ENCODE results near the gene OR4N5. TPM values are rescaled to one million over a fixed set of nuclear protein-coding genes. Genes with fewer than 3 reads are reported as not detected.

The OR4N5 gene
- total and polyA plus RNA-seq, 2 experiments from 2014 or later = not detected

- Histone ChIP-seq H3K36me3 (ENCODE audit: insufficient read depth) (peaks cover 14% of the 10 kb centered on the region; the same call in 1 of the 2 replicates), H3K4me1 (ENCODE audit: insufficient read depth) (no peaks in the 10 kb centered on the region), H3K4me3 (no peak overlapping the region), H2AFZ (no peak overlapping the region), H3F3A (replicated peaks; ENCODE audit: low read depth) (no peaks in the 10 kb centered on the region), H3K79me2 (replicated peaks; ENCODE audit: insufficient read depth) (no peaks in the 10 kb centered on the region), H3K27me3 (ENCODE audit: insufficient read depth) (no peaks in the 10 kb centered on the region), H3K4me2 (no peak overlapping the region), H3K9me2 (ENCODE audit: insufficient read depth) (no peaks in the 10 kb centered on the region), H4K20me1 (replicated peaks; ENCODE audit: insufficient read depth) (no peaks in the 10 kb centered on the region), H3K27ac (ENCODE audit: low read depth) (no peak overlapping the region)
- H3K4me1 Mint-ChIP-seq = no peaks in the 10 kb centered on the region
- DNase-seq (ENCODE audit: low spot score) = no peak
- H3K27me3 Mint-ChIP-seq (ENCODE audit: insufficient read depth, low read depth, poor library complexity) = peaks cover 8% of the 10 kb centered on the region
- H3K36me3 Mint-ChIP-seq (ENCODE audit: low read depth) = peaks cover 10% of the 10 kb centered on the region
- ATAC-seq = no peak
- TF ChIP-seq EZH2phosphoT487 (IDR thresholded peaks at IDR 0.05; ENCODE audit: unreplicated experiment) = no peak
- TF ChIP-seq STAT1 (IDR thresholded peaks at IDR 0.05; ENCODE audit: unreplicated experiment) = no peak
- no peak for TF ChIP-seq REST (IDR thresholded peaks at IDR 0.05; ENCODE audit: unreplicated experiment)
- no peak for TF ChIP-seq ZNF114 (CRISPR knock-in tag; IDR thresholded peaks at IDR 0.05)
- no peak for TF ChIP-seq JUNB (IDR thresholded peaks at IDR 0.05; ENCODE audit: unreplicated experiment)
- TF ChIP-seq ZNF462 (CRISPR knock-in tag; IDR thresholded peaks at IDR 0.05) = no peak
- no peak for TF ChIP-seq CREB1 (CRISPR knock-in tag; IDR thresholded peaks at IDR 0.05; ENCODE audit: low read depth)
- no peak for TF ChIP-seq ZNF331 (CRISPR knock-in tag; IDR thresholded peaks at IDR 0.05; ENCODE audit: low read depth)
- TF ChIP-seq EZH2 (IDR thresholded peaks at IDR 0.05; ENCODE audit: low read depth, unreplicated experiment) = no peak
- TF ChIP-seq ETS1 (IDR thresholded peaks at IDR 0.05) = no peak
- no peak for TF ChIP-seq NANOG (IDR thresholded peaks at IDR 0.05; ENCODE audit: borderline replicate concordance)
- TF ChIP-seq CTCF (conservative IDR thresholded peaks at IDR 0.05; ENCODE audit: low read depth in 2 of 2) = no peak
- no peak for TF ChIP-seq POLR2AphosphoS5 (IDR thresholded peaks at IDR 0.05; ENCODE audit: low read depth)
- H3K27ac Mint-ChIP-seq = no peak overlapping the region
- H3K9me3 Mint-ChIP-seq = peaks cover 90% of the 10 kb centered on the region
- H3K4me3 Mint-ChIP-seq = no peak overlapping the region
These were observed 25.8 kb downstream of the OR4N5 start for GRCh38 chr14:20164462-20164861.

Data from GM23338 (cell line).